ENCODE measurements around the gene LGI4.
A peak's percentile ranks its signal among the peaks of the same experiment; 100 is the strongest.

The LGI4 gene

GRCh38 chr19:35077411-35078223, 57.2 kb downstream of the LGI4 start:
- Histone ChIP-seq H4K20me1 (no peaks in the 10 kb centered on the region), H3K9ac (peak overlapping the region; percentile 60; the same call in 1 of the 2 replicates), H3K27me3 (no peaks in the 10 kb centered on the region), H3K4me1 (peaks cover 100% of the 10 kb centered on the region), H3K27ac (peak overlapping the region; percentile 61; the same call in 1 of the 2 replicates), H3K4me3 (no peak overlapping the region), H3K36me3 (no peaks in the 10 kb centered on the region), H3K9me3 (no peaks in the 10 kb centered on the region), H3K4me2 (peak overlapping the region; percentile 92)
- TF ChIP-seq Cebpa-rat (IDR thresholded peaks at IDR 0.05): no peak

GRCh38 chr19:35076657-35077056, 58.2 kb downstream of the LGI4 start:
- peaks cover 98% of the 10 kb centered on the region for H3K4me1 ChIP-seq
- no peak for TF ChIP-seq Cebpa-rat (IDR thresholded peaks at IDR 0.05)
- no peaks in the 10 kb centered on the region for H4K20me1 ChIP-seq

GRCh38 chr19:35076026-35076370, 58.9 kb downstream of the LGI4 start:
- H3K27ac ChIP-seq: peak overlapping the region; percentile 61
- peak overlapping the region; percentile 38; the same call in 1 of the 2 replicates for H3K4me3 ChIP-seq
- TF ChIP-seq Cebpa-rat (IDR thresholded peaks at IDR 0.05): no peak
- H3K4me2 ChIP-seq: peak overlapping the region; percentile 92
- H3K9ac ChIP-seq: peak overlapping the region; percentile 60; the same call in 1 of the 2 replicates
- no peaks in the 10 kb centered on the region for H3K9me3 ChIP-seq
- no peaks in the 10 kb centered on the region for H3K27me3 ChIP-seq
- no peaks in the 10 kb centered on the region for H3K36me3 ChIP-seq
- H4K20me1 ChIP-seq: no peaks in the 10 kb centered on the region
- H3K4me1 ChIP-seq: peaks cover 91% of the 10 kb centered on the region

More at GRCh38 chr19:35076657-35077056, 58.2 kb downstream of the LGI4 start:
- Histone ChIP-seq H3K27ac (peak overlapping the region; percentile 61), H3K4me3 (peak overlapping the region; percentile 38; the same call in 1 of the 2 replicates), H3K9me3 (no peaks in the 10 kb centered on the region), H3K4me2 (peak overlapping the region; percentile 92), H3K36me3 (no peaks in the 10 kb centered on the region), H3K9ac (peak overlapping the region; percentile 60; the same call in 1 of the 2 replicates), H3K27me3 (no peaks in the 10 kb centered on the region)

GRCh38 chr19:35075202-35076025, 59.4 kb downstream of the LGI4 start:
- Histone ChIP-seq H3K4me1 (peaks cover 85% of the 10 kb centered on the region), H3K27me3 (no peaks in the 10 kb centered on the region), H3K9ac (peak overlapping the region; percentile 60; the same call in 1 of the 2 replicates), H3K4me2 (peak overlapping the region; percentile 92), H4K20me1 (no peaks in the 10 kb centered on the region), H3K4me3 (peak overlapping the region; percentile 38), H3K9me3 (no peaks in the 10 kb centered on the region), H3K36me3 (no peaks in the 10 kb centered on the region), H3K27ac (peak overlapping the region; percentile 61)
- TF ChIP-seq Cebpa-rat (IDR thresholded peaks at IDR 0.05): no peak
